NK-92 (cell line): ENCODE results near the gene TPCN2.

Source experiments
- DNase-seq: peaks from one replicate; lab custom pipeline; 2025; ENCODE audit not compliant: unreplicated experiment; lab: John Stamatoyannopoulos, UW

The TPCN2 gene

DNA sequence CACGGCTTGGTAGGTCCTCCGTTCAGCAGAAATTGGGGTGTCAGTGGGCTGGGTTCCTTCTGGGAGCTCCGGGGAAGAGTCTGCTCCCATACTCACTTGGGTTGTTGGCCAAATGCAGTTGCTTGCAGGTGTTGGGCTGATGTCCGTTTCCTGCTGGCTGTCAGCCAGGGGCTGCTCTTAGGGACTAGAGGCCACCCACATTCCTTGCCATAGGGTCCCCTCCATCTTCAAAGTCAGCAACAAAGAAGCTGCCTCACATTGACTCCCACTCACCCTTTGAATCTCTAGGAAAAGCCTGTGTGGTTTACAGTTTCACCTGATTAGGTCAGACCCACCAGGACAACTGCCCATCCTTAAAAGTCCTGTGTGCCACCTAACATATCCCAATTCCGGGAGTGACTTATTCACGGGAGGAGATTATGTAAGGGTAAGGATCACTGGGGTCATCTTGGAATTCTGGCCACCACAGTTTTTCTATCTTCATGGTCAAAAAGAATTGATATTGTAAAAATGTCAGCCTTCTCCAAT, 43.0 kb downstream of the TPCN2 start:
- DNase-seq = no peak

DNA sequence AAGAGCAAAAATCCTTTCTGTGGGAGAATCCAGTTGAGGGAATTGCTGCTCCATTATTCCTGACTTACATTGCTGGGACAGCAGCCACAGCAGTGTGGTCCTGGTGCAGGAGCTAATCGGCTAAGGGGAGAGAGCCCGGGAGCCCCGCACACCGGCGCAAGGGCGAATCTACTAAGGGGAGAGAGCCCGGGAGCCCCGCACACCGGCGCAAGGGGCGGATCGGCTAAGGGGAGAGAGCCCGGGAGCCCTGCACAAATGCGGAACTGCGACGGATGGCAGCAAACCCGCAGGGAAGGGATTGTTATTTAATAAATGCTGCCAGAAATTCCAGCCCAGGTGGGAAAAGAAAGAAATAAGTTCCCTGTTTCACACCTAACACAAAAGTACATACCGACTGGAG, 43.5 kb downstream of the TPCN2 start:
- no peak for DNase-seq

DNA sequence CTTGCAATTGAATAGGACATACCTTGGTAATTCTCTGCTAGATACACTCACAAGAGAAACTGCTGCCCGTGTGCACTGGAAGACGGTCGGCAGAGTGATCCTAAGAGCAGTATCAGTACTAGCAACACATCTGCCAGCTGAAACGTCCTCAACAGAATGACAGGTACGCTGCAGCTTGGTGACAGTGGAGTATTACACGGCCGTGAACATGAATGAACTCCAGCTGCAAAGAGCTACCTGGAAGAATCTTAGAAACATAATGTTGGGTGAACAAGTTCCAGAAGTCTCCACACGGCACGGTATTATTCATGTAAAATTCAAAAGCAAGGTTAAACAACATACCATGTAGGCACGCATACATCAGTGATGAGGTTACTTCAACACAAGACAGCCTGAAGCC, 44.4 kb downstream of the TPCN2 start:
- DNase-seq = no peak

DNA sequence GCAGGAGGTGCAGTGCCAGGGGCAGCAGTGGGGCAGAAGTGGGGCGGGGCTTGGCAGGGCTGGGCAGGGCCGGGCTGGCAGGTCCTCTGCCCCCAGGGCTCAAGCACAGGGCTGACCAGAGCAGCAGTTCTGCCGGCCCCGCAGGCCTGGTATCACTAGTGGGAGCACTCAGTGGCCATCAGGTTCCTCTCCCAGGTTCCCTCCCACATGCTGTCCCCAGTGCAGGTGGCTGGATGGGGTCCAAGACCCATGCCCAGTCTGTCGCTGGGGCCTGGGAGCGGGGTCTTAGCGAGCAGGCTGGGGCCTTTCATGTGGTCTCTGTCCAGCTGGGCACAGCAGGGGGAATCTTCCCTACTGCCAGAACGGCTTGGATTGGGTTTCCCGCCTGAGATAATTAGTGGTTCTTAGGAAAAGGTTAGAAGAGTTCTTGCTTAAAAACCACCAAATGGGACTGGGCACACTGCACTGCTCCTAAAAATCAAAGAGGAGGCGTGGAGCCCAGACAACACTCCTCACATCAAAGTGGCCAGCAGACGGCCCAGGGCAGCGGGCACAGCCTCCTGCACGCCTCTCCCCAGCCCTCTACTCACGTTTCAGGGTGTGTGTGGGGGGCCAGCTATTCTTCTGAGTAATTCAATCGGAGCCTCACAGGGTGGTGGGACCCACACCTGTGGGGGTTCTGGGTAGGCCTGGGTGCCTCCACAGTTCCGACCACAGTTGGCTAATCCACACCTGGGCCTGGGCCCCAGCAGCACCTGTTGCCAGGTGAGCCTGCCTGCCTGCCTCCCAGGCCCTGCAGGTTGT, 45.6 kb downstream of the TPCN2 start:
- DNase-seq = no peak

DNA sequence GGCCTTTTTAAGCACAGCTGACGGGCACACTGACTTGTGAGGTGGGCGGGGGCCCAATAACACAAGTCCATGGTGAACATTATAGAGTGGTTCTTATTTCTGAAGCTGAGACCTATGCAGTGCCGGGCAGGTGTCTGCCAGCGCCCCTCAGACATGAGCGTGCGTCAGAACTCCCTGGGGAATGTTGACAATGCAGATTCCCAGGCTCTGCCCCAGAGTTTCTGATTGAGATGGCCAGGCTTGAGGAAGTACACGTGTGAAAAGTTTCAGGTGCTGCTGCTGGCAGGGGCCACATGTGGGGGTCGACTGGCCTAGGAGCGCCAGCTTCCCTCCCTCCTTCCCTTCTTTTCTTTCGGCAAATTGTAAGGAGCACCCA, 46.2 kb downstream of the TPCN2 start:
- no peak for DNase-seq

DNA sequence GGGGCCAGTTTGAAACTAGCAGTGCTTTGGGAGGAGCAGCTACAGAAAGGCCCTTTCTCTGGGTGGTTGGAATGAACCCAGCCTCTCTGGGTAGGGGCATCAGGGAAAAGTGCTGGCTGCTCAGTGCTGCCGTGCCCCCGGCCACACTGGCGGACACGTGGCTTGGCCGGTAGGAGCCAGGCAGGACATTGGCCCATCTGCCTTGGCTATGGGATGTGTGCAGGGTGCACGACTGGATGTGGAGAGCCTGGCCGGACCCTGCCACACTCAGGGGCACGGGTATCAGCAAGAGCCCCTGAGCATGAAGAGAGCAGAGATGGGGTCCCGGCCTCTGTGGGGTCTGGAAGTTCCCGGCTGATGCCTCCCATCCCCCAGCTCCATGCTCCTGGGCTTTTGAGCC, 46.6 kb downstream of the TPCN2 start:
- no peak for DNase-seq

DNA sequence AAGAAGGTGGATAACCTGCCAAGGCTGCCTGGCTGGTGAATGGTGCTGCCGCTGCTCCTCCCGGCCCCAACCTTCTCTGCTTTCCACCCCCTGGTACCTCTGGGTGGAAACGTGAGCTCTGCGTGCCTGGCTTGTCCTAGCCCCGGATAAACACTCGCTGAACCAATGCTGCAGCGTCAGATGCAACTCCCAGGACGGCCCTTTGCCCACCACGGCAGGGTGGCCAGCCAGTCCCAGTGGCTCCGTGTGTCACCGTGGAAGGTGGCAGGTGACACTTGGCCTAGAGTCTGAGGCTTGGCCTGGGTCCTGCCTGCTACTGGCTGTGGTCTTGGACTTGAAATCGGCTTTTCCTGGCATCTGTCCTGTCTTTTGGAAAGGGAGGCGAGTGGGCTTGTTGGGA, 47.7 kb downstream of the TPCN2 start:
- DNase-seq = no peak

DNA sequence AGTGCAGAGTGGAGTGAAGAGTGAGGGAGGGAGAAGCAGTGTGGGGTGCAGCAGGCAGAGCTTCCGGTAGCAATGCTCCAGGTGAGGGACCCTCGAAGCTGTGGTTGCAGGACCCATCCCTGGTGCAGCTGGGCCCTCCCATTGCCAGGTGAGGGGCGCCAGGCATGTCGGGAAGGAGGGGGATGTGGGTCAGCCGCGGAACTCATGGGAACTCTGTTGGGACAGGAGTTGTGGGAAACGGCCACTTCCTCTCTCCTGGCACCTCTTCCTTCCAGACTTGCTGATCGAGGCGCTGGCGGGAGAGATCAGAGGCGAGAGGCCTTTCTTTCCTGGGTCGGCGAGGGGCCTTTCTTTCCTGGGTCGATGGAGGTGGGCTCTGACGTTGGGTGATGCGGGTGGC, 48.5 kb downstream of the TPCN2 start:
- no peak for DNase-seq

DNA sequence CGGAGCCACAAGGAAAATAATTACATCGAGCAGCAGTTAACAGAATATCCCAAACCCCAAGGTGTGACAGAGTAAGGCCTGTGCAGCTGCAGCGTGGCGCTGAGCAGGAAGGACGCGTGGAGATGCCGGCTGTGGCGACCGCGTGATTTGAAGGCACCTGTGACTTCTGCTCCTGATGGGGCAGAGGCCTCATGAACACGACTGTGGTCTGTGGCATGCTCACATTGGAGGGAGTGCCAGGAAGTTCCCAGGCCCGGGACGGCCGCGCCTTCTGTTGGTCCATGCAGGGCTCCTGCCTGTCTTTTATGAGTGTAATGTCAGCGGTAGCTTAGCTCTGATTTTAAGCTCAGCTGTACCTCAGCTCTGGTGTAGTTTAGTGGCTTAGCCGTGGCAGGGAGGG, 50.4 kb downstream of the TPCN2 start:
- DNase-seq = no peak

DNA sequence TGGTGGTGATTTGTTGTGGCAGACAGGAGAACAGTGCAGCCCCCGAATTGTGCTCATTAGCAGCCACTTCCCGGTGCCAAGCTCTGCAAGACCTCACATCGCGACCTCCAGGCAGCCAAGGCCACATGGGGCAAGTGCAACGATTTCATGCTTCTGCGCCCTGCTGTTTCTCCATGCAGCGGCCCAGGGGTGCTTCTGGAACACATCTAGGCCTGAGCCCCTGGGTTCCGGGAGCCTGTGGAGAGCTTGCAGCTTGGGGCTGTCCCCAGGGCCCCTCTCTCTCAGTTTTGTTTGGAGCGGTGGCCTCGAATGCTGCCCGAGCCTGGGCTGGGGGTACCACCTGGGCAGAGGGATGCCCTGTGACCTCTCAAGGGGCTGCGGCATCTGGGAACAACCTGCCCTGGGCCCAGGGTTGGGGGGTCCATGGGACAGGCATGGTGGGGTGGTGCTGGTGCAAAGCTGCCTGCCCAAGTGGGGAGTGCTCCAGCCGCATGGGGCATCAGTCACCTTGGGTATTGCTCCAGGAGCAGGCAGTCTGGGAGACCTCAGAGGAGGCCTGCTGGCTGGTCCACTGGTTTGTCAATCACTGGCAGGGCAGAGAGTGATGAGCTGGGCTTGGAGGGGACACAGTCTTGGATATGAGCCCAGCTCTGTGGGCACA, 51.9 kb downstream of the TPCN2 start:
- no peak for DNase-seq

DNA sequence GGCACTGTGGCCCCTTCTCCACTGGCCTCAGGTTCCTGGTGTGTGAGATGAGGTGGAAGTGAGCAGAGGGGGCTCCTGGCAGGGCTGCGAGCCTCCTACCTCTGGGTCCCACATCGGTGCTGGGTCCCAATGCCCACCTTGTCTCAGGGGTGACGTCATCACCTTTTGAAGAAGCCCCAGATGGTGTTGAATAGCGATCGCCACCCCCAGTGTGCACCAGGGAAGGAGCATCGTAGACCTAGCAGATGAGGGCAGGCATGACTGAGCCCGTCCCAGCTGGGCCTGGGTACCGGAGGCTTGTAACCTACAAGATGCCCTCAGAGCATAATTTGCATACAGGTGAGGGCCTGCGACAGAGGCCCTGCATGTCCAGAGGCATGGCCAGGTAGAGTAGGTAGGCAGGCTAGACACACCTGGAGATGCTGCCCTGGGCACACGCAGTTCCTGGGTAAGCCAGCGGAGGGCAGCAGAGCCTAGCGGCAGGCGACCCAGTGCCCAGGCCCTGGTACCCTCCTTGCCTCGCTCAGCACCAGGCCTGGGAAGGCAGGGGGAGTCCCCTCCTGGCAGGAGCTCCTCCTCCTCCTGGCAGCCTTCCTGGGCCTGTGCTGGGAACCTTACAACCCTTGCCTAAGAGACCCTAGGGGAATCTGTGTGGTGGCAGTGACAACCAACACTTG, 52.5 kb downstream of the TPCN2 start:
- no peak for DNase-seq

DNA sequence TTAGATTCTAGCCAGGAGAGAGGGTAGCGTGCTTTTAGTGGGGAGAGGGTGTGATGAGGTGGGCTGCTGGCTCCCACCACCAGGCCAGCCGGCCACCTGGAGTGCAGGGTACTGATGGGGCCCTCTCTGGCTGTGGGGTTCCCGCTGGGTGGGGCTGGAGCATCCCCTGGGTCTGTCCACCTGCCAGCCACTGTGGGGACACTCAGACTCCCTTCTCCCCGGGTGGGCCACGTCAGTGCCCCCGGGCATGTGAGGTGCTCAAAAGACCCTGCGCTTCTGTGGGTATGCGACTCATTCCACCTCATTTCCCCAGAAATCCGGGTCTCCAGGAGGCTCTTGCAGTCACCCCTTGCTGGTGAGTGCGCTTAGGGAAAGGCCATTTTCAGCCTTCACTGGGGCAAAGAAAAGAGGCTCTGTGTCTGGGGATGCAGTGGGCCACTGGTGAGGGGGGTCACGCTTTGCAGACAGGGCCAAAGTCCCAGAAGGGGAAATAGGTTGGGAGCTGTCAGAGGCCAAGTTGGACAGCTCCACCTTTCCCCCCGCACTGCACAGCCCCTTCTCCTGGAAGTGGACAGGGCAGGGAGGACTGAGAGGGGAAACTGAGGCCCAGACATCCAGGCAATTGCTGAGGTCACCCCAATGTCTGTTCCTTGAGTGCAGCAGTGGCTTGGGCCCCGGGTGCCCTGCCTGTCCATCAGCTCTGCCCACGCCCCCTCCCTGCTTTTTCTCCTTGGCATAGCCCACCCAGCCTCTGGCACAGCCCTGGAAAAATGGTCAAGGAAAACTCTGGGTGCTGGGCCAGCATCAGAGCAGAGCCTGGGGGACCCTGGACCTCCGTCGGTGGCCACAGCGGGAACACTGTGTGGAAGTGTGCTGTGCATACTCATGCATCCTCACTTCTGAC, 53.3 kb downstream of the TPCN2 start:
- DNase-seq = no peak

DNA sequence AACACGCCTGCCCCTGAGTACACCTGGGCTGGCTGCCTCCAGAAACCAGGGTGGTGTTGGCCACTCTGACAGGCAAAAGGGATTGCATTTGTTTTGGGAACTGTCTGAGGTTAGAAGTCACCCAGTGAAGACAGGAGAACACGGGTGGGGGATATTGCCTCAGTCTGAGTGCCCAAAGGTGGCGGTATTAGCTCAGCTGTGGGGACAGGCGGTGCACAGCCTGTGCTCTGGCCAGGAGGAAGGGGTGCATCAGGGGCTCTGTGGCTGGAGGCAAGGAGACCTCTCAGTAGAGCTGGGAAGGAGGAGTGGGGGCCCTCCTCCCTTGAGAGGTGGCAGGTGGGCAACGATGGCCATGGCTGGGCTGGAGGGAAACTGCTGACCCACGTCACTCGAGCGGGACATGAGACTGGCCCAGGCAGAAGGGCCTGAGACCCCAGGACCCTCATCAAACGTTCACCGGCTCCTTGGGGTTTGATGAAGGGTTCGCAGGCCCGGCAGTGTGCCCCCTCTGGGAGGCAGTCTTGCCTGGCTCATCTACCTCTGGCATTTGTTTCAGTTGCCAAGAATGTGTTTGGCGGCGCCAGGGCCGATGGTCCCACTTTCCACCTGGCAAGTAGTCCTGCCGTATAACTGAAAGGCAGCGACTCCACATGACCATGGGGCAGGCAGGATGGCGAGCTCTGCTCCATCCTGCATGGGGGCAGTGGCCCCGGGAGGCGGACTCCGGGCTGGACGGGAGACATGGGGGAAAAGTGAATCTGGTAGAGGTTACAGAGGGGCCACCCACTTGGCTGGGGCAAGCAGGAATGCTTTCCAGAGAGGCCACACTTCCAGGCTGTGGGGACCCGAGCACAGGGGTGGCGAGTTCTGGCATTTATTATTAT, 54.2 kb downstream of the TPCN2 start:
- no peak for DNase-seq

DNA sequence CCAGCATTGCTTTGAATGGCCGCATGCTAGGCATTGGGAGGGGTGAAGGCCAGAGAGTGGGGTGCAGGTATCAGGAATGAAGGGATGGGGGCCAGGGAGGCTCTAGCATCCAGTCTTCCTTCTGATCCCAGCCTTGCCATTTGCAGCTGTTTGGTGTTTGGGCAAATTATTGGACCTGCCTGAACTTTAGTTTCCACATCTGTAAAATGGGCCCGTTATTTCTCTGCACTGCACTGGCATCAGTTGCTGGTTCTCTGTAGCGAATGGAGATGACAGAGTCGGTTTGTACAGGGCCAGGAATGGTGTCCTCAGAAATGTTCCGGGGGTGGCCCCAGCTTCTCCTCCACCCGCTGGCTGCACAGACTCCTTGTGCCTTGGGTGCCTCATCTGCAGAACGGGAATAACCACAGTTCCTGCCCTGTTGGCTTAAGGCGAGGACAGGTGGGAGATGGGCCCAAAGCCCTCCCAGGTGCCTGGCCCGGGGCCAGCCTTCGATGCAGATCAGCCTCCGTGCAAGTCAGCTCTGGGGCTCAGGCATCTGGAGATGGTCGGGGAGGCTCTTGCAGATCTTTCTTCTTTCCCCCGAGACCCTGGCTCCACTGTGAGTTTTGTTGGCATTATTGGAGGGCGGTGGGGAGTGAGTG, 55.6 kb downstream of the TPCN2 start:
- DNase-seq = no peak

DNA sequence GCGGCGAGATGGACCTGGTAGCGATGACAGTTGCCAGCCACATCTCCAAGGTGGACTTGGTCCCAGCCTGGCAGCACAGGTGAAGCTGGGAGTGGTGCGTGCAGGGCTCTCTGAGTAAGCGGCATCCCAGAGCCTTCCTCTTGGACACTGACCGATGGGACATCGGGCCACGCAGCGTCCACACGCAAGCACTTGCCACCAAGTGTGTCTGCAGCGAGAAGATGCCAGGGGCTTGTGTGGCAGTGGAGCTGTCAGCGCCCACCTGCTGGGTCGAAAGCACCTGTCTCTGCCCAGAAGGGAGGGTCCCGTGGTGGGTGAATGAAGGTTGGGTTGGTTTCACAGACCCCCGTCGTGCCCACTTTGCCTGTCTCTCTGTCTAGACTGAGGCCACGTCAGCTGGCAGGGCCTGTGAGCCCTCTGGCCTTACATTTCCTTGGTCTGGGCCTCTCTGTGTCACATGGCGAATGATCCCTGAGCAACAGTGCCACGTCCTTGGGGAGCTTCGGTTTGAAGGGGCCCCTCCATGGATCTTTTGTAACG, 56.2 kb downstream of the TPCN2 start:
- DNase-seq = no peak

DNA sequence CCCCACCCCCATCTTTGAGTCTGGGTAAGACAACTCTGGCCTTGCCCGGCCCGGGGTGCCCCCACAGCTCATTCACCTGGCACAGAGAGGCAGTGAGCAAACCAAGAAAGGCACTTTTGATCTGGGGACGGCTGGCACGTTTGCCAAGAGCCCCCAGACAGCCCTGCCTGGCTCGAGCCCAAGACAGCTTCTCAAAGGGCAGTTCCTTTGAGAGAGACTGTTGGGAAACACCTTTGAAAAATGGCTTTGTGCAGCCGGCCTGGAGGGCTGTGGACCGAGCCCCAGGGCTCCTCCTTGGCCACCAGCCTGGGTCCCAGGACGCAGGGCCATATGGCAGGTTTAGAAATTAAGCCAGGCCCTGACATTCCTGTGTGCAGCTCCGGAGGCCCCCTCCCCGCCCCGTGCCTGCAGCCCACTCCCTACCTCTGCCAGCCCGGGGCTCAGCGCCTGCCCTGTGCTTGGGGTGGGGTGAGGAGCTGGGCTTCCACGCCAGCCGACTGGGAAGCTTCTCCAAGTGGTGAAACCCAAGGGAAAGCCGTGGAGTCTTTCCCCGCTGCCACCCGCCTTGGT, 56.8 kb downstream of the TPCN2 start:
- DNase-seq = no peak

DNA sequence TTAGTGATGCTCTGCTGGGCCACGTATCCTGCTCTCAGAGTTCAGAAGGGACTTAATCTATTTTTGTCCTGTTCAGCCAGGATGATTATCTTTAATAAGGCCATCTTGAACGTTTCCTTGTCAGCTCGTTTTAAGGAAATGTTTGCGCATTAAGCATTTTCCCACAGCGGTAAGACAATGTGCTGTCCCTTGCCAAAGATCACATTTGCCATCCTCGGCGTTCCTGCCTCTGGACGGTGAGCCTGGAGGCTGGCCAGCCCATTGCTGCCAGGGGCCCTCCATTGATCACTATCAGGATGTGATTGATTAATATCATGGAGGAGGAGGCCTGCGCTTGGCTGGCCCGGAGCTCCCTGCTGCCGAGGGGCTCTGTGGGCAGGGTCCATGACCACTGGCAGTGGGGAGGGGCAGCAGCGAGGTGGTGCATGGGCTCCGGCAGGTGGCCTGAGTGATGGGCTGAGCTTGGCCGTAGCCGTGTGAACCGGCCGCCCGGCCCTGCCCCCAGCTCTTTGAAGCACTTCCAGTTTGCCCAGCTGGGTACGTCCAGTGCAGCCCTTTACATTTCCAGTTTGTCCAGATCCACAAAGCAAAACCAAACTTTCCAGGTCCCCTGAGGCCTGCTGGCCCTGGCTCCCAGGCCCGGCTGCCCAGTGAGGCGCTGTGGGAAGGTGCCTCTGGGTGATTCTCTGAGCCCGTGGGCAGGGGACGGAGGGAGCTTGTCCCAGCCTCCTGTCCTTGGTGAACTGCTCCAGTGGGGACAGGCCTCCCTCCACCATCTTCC, 57.5 kb downstream of the TPCN2 start:
- no peak for DNase-seq

DNA sequence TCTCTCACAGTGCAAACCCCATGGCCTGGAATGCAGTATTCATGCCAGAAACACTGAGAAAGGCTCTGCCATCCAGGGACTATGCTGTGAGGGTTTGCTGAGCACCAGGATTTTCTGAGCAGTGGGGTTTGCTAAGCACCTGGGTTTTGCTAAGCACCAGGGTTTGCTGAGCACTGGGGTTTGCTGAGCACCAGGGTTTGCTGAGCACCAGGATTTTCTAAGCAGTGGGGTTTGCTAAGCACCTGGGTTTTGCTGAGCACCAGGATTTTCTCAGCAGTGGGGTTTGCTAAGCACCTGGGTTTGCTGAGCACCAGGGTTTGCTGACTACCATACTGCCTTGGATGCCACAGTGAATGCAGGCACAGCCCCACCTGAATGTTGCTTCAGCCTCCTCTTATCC, 58.7 kb downstream of the TPCN2 start:
- DNase-seq = no peak
